GM06990 (cell line): ENCODE data around the gene SUGP1.
A peak's percentile ranks its signal among the peaks of the same experiment; 100 is the strongest.

ENCODE experiments used
- DNase-seq: peaks from one replicate; pipeline ENCODE4 v3.0.0-alpha.2; 2011; ENCODE audit not compliant: insufficient read length; ENCODE audit errors: extremely low read depth
- H3K27me3 ChIP-seq: replicated peaks from 2 replicates; pipeline ENCODE4 v1.6.0; 2011; ENCODE audit warnings: low read length; ENCODE audit not compliant: control insufficient read depth, insufficient read depth
- H3K36me3 ChIP-seq: 2 replicates; pipeline ENCODE4 v1.5.1; 2011; ENCODE audit warnings: low read length; ENCODE audit not compliant: control insufficient read depth, insufficient read depth
- H3K4me3 ChIP-seq: replicated peaks from 2 replicates; pipeline ENCODE4 v1.5.1; 2011; ENCODE audit warnings: low read depth, mild to moderate bottlenecking, control low read depth, low read length
- CTCF ChIP-seq: IDR thresholded peaks from 2 replicates; pipeline ENCODE4 v1.5.1; 2011; ENCODE audit warnings: low read length, control low read depth, mild to moderate bottlenecking, inconsistent platforms; ENCODE audit not compliant: insufficient read depth, poor library complexity, severe bottlenecking

Gene SUGP1

GRCh38 chr19:19320361-19321140 is at the start of gene SUGP1, which contains the start of gene MAU2:
Gene SUGP1, minus strand, starts transcription at chr19:19320509. Its CDS starts 13 bp downstream, at chr19:19320496.
Gene MAU2, plus strand, starts transcription at chr19:19320829. Its CDS starts 31 bp downstream, at chr19:19320860.
- peaks cover 12% of the 10 kb centered on the region for H3K36me3 ChIP-seq
- DNase-seq = peak; percentile 94
- H3K27me3 ChIP-seq = no peaks in the 10 kb centered on the region
- TF ChIP-seq CTCF = no peak
- peak within 1 kb of the TSS; percentile 99 for H3K4me3 ChIP-seq

GRCh38 chr19:19368087-19368486 is 47.8 kb upstream of the SUGP1 start:
- Histone ChIP-seq H3K27me3 (no peaks in the 10 kb centered on the region), H3K36me3 (no peaks in the 10 kb centered on the region), H3K4me3 (no peak overlapping the region)
- TF ChIP-seq CTCF = no peak
- no peak for DNase-seq

- peak; percentile 85 for DNase-seq
- Histone ChIP-seq H3K4me3 (0 out of 2 replicates have a peak overlapping the region, but pooled peaks have one; percentile 19), H3K27me3 (no peaks in the 10 kb centered on the region), H3K36me3 (no peaks in the 10 kb centered on the region)
- peak; percentile 98 for TF ChIP-seq CTCF
Observed at GRCh38 chr19:19366434-19367396, 46.4 kb upstream of the SUGP1 start.

GRCh38 chr19:19362075-19362474 is 41.8 kb upstream of the SUGP1 start:
- H3K36me3 ChIP-seq = peaks cover 2% of the 10 kb centered on the region
- H3K27me3 ChIP-seq = no peaks in the 10 kb centered on the region
- TF ChIP-seq CTCF = no peak
- H3K4me3 ChIP-seq = no peak overlapping the region
- DNase-seq = no peak

GRCh38 chr19:19361075-19361594 is 40.8 kb upstream of the SUGP1 start:
- TF ChIP-seq CTCF = peak; percentile 81
- Histone ChIP-seq H3K4me3 (no peak overlapping the region), H3K36me3 (peaks cover 8% of the 10 kb centered on the region), H3K27me3 (no peaks in the 10 kb centered on the region)
- peak; percentile 36 for DNase-seq
